HT1080 (cell line): ENCODE measurements around the gene LAMC1. TPM values are rescaled to one million over a fixed set of nuclear protein-coding genes. Genes with fewer than 3 reads are reported as not detected.

ENCODE experiments used
- DNase-seq: peaks from one replicate; pipeline ENCODE4 v3.0.0-alpha.2; 2015; ENCODE audit warnings: low read depth
- total RNA-seq: library from RNA; depleted of rRNA; stranded (reverse); fragments of >200 nt; shearing (Covaris generic); gene quantifications from 2 replicates; pipeline ENCODE4 v1.2.3, GENCODE V29; 2014

Gene LAMC1
- total RNA-seq, 1 experiment from 2014 or later: 139 TPM

GRCh38 chr1:183019860-183020259 is 3.4 kb upstream of the LAMC1 start:
- DNase-seq: peak; percentile 54

DNA sequence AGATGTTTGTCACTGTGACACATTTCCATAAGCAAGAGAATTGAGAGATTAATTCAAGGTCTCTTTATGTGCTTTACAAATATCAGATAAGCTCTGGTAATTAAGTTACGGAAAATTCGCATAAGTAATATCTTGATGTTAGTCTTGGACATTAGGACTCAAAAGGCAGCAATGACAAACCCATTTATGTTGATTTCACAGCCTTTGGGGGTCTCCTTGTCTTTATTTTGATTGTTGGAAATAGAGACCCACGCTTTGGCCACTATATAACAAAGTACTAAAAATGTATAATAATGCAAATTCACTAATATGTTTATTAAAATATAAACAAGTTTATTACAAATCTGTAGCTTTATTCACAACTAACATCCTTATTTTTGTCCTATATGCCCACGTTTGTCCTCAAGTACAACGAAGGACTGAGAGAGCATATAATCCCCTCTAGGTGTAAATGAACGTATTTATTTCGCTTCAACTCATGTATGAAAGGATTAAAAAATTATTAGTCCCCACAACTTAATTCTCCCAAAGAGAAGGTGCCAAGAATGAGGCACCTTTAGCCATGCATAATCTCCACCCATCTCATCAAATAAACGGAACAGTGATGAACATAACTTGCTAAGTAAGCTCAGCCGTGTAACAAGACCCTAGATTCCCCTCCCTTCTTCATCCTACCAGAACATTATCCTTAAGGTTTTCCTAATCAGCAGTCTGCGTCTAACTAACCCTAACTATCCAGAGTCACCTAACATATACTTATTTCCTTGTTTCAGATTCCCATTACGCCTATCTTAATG is 1.6 kb upstream of the LAMC1 start:
- DNase-seq: no peak

DNA sequence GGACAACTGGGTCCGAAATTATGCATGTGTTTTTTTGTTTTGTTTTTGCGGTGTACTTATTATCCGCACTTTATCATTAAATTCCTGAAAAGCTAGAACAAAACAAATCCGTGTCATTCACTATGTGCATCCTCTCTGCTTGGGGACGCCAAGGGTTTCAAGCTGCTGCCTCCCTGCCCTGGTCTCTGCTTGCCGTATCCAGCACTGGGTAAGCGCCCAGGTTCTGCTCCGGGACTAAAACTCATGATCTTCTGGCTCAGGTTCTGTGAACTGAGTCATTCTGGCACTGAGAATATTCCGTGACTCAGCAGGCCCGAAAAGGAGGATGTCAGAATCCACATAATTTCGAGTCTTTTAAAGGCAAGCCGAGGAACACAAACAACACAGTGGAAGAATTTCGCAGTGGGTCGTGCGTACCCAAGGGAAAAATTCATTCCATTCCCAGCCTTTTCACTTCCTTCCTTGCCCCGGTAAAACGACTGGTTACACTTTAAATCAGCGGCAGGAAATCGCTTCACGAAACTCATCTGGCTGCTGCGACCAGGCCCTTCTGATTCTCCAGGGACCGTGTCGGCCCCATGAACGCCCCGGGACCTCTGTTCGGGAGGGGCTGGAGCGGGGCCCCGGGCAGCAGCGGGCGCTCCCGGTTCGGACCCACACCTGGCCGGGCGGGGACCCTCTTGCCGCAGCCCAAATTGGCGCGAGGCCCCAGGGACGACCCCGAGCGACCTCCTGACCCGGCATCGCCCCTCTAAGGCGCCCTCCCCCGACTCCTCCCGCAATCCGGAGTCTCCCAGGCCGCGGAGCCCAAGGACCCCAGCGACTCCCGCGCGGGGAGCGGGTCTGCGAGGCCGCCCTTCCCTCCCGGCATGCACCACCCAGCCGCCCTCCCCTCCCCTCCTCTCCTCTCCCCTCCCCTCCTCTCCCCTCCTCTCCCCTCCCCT is 746 bp upstream of the LAMC1 start:
- peak; percentile 93 for DNase-seq

GRCh38 chr1:183023601-183024316 is 539 bp downstream of the LAMC1 start:
- DNase-seq: peak; percentile 76

GRCh38 chr1:183024317-183025009 is 1.2 kb downstream of the LAMC1 start:
- DNase-seq: no peak

- DNase-seq: no peak
Measured at GRCh38 chr1:183025010-183025337, 1.8 kb downstream of the LAMC1 start.

DNA sequence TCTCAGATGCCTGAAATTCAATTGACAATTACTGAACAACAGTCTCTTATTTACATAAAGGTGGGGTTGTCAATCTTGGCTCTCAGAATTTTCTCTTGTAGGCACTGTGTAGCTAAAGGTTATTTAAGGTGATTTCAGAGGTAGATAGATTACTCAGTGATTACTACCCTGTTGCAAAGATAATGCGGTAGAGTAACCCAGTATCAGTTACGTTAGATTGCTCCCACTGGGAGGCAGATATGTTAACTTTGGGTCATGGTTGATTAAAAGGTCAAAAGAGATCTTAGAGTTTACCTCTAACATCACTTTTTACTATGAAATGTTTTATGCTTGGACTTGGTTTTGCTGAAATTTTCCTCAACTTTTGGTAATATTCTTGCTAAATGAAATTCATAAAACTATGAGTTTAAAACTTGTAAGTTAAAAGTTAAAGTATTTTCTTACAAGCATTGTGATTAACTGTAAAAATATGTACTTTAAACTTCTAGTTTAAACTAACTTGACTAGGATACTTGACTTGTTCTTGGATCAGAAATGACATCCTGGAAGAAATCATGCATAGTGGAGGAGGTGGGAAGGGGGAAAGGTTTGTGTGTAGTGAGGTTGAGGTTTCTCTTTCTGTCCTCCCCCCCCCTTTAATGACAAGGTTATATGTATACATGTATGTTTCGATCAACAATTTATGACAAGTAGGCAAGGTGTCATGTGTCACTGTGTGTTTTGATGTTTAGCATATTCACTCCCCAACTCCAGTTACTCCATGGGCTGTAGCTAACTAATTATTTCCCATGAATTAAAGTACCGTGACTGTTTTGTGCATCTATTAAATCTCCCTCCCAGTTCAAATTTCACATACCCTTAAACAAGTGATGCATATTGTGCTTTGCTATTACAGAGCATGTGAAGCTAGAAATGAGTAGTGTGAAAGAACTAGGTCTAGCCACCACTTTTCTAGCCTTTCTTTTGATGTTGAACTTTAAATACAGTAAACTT is 2.9 kb downstream of the LAMC1 start:
- DNase-seq: peak; percentile 24

DNA sequence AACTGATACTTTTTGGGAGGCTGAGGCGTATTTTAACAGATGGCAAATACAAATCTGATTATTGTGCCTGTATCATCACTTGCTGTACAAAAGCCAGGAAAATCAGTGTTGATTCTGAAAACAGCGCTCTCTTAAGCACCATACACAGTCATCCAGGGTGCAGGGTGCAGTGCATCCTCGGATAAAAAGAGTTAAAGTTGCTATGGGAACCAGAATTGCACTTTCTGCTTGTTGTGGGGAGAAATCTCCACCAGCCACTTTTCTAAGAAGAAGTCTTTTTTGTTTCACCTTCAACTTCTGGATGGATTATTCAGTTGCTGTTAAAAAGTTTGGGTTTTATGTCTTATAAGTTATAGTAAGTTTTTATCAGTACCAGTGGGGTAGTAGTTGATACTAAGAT is 3.8 kb downstream of the LAMC1 start:
- no peak for DNase-seq

- DNase-seq: no peak
Measured at GRCh38 chr1:183027791-183028190, 4.6 kb downstream of the LAMC1 start.

- DNase-seq: peak; percentile 71
Measured at GRCh38 chr1:183029591-183030000, 6.4 kb downstream of the LAMC1 start.

GRCh38 chr1:183030053-183030452 is 6.8 kb downstream of the LAMC1 start:
- peak; percentile 37 for DNase-seq

DNA sequence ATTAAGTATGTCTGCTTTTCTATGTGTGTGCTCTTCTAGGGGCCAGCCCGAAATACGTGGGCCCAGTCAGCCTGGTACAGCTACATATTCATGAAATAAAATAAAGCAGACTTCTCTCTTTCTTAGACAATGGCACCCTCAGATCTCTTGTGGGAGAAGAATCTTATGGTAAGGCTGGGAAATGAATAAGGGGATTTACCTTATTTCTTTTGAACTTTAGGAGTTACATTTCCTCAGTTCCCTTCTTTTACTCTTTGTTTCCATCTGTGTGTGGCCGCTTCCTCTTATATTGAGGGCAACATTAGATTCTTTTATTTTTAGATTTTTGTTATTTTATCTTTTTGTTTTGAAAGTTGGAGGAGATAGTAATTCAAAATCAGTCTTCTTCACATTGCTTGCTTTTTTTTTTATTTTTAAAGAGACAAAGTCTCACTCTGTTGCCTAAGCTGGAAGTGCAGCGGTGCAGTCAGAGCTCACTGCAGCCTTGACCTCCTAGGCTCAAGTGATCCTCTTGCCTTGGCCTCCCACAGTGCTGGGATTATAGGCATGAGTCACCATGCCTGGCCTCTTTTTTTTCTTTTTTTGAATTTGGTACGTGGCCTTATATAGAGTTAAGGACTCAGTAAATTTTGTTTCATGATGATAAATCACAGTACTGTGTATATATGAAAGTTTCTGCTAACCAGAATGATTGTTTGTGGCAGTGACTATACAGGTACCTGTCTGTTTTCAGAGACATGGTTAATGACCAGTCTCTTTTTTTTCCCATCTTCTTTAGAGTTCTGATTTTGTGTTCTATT is 9.1 kb downstream of the LAMC1 start:
- DNase-seq: peak; percentile 66

GRCh38 chr1:183033205-183033604 is 10.0 kb downstream of the LAMC1 start:
- peak; percentile 40 for DNase-seq

DNA sequence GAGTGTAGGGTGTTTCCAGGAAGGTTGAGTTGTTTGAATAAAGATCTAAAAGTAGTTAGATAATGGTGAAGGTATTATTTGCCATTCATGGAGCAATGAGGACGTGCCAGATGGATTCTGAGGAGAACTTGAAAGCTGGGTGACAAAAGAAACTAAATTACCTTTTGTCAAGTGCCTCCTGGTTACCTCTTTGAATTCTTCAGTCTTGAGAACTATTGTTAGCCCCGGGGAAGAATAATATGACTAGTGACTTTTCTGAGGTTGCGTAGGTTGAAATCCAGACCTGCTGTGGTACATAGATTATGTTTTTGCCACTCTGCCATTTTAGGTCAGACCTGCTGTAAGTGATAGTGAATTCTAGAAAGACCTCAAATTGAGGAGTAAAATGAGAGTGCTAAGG is 11.5 kb downstream of the LAMC1 start:
- no peak for DNase-seq

- no peak for DNase-seq
Measured at GRCh38 chr1:183038333-183038866, 15.2 kb downstream of the LAMC1 start.

- DNase-seq: no peak
Measured at GRCh38 chr1:183038913-183039312, 15.7 kb downstream of the LAMC1 start.

DNA sequence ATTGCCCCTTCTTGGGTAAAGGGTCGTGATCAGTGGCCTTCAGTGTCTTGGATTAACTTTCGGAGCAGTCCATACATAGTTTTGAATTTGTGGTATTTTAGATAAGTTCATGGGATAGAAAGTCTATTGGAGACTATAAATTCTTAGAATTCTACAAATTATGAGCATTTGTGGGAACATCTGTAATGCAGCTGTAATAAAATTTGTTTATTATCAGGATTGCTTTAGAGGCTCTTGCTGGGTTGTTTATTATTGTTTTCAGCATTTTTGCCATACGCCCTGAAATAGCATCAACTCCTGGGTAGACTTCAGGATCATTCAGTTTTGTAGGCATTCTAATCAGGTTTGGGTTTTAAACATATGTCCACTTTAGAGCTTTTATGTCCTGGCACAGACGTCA is 16.1 kb downstream of the LAMC1 start:
- DNase-seq: no peak

DNA sequence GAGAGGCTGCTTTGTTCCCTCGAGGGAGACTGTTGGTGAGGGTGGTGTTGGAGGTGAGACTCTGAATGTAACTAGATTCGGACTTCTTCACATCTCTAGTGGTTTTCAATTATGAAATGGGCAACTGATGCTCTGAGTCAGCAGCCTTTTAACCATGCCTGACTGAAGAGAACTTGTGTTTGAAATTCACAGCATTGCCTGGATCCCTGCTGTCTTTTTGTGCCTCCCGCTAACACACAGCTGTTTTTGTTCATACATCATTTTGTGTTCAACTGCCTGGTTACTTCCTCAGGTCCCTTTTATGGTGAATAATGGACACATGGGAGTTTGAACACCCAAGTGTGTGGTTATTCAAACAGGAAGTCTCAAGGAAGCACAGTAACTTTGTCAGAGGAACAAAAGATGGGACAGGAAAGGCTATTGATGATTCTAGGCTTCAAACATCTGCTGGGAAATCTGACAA is 16.8 kb downstream of the LAMC1 start:
- DNase-seq: peak; percentile 95

DNA sequence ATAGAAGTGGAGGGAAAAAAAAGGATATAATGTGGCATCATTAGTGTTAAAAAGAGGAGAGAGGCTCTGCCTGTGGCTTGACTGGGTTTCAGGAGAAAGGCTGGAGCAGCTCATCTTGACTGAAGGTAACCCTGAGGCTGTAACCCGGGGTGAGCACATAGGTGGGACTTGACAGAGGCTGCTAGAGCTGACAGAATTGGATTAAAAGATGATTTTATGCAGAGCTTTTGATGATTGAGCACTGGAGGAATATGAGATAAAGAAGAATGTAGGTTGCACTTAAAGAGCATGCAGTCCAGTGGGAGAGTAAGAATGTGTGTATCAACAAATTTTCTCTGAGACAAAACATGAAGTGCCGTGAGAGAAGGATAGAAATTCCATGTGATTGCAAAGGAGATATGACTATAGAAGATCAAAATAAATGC is 17.3 kb downstream of the LAMC1 start:
- no peak for DNase-seq
